H54 (cell line): ENCODE data around the gene HOATZ.

Experiments used
- DNase-seq: peaks from one replicate; pipeline ENCODE4 v3.0.0; 2011; ENCODE audit warnings: low spot score, mixed read lengths; ENCODE audit not compliant: insufficient read length
- FAIRE-seq: peaks from 3 replicates; lab custom pipeline; 2011; peaks lifted over from hg19 to GRCh38; lab: Jason Lieb, UNC
- POLR2A ChIP-seq: IDR thresholded peaks from 2 replicates; pipeline ENCODE4 v1.6.1; 2011; ENCODE audit warnings: low read depth, mild to moderate bottlenecking, low read length

The HOATZ gene

DNA sequence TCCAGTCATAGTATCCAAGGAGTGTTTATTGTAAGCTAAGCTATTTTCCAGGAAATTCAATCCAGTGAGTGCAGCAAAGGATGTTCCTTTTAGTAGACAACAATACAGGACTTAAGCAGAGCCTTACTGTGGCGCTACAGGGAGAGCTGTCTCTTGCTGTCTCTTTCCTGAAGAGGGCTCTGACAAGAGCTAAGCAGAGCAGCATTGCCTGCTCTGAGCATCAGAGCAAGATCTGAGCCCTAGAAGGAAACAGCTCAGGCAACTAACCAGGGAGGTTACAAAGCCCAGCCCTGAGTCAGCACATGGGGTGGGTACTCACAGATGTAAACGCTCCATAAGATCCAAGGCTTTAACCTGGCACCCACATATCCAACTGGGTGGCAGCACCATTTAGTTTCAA, 33.9 kb downstream of the HOATZ start:
- TF ChIP-seq POLR2A, result no peak
- no peak for DNase-seq
- no peak for FAIRE-seq

DNA sequence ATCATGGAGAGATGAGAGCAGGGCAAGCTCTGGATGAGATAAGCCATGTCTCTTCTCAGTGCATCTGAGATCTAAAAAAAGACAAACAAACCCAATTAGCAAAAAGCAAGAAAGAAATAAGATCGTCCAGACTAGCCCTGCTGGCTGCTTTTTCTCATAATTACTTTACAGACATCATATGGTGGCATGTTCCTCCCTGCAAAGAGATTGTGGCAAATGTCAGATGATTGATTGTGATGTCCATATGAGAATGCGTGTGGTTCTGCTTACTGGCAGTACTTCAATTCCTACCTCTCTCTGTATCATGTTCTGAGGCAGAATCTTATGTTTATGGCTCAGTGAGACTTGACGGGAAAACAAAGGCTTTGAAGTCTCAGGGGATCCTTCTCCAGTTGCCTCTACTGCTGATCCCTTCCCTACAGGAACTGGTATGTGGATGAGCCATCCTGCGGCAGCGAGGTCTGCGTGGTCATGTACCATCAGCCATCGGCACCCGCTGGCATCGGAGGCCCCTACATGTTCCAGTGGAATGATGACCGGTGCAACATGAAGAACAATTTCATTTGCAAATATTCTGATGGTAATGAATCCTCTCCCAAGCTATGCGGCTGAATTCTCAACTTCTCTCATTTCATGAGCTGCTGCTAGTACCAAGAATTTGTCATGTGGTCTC, 34.8 kb downstream of the HOATZ start:
- DNase-seq (no peak), FAIRE-seq (no peak)
- TF ChIP-seq POLR2A, result no peak

DNA sequence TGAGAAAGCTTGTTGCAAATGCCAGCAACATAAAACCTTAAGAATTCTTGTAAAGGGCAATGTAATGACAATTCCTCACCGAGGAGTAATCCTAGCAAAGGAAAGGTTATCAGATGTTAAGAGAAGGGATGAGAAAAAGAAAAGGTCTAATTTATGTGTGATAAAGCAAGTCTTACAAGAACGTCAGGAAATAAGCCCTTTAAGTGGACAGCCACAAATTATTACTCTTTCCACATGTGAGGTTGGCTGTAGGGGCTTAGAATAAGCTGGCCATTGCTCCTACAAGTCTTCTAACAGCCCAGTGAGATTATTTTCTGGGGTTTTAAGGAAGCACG, 35.3 kb downstream of the HOATZ start:
- FAIRE-seq, result no peak
- TF ChIP-seq POLR2A, result no peak
- DNase-seq, result no peak

DNA sequence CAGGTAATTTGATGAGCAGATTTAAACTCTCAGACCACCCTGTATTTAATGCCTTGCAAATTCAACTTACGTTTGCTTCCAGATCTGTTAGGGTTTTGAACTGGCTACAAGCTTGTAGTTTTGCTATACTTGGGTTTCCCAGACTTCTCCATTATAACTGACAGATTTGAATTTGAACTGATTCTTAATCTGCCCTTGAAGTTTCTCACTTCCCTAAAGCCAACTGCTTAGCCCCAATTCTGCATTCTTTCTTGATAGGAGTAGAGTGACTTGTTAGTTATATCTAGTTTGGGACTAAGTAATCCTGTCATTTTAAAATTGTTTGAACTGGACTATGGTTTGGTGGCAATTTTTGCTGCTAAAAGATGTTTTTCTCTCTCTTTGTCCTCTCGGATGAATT, 35.7 kb downstream of the HOATZ start:
- DNase-seq (no peak), FAIRE-seq (no peak)
- TF ChIP-seq POLR2A, result no peak

DNA sequence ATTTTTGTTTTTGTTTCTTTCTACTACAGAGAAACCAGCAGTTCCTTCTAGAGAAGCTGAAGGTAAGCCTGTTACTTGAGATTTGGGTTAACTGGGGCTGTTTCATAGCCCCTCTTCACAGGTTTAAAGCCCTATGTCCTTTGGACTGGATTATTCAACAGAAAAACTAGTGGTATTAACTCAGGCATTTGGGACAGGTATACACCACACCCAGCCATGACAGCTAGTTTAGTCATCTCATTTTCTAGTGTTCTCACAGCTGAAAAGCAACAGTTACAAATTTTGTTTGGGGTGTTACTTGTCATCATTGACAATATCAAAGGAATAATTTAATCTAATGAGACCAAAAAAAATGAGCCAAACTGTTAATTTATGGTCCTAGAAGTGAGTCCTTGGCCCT, 40.0 kb downstream of the HOATZ start:
- DNase-seq, result no peak
- peak; percentile 41 for FAIRE-seq
- TF ChIP-seq POLR2A, result no peak

DNA sequence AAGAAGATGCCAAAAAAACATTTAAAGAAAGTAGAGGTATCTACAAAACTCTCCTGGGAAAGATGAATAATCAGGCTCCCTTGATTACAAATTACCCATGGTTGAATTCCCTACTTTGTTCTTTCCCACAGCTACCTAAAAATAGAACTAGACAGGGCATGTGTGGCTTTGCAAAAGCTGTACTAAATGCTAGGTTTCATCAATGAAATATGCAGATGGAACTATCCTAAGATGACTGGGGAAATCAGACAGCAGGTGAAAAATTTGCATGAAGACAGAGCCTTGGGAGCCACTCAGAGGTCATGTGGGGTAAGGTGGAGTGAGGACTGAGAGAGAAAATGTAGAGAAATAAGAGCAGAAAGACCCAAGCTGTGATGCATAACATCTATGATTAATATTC, 40.7 kb downstream of the HOATZ start:
- no peak for FAIRE-seq
- TF ChIP-seq POLR2A, result no peak
- DNase-seq, result no peak

DNA sequence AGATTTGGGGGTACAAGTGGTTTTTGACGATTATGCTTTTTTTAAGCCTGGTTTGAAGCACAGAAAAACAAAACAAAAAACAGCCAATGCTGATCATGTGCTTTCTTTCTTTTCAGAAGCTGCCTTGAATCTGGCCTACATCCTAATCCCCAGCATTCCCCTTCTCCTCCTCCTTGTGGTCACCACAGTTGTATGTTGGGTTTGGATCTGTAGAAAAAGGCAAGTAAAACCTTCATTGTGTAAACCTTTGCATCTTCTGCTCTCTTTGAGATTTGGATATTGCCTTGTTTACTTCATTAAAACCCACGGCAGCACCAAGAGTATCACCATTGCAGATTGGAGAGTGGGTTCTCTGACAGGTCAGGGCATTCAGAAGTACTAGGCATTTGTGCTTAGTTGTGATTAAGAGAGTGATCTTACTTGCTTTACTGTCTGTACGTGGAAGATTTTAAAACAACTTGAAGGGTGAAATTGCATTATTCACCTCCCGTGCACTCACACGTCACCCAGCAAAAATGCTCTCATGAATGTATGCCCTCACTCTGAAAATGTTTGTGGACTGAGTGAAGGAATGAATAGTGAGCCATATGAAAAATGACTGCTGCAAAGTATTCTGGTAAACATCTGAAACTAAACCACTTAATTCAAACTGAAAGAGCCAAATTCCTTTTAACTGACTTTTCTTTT, 43.0 kb downstream of the HOATZ start:
- peak; percentile 89 for FAIRE-seq
- peak; percentile 23 for DNase-seq
- TF ChIP-seq POLR2A, result no peak

DNA sequence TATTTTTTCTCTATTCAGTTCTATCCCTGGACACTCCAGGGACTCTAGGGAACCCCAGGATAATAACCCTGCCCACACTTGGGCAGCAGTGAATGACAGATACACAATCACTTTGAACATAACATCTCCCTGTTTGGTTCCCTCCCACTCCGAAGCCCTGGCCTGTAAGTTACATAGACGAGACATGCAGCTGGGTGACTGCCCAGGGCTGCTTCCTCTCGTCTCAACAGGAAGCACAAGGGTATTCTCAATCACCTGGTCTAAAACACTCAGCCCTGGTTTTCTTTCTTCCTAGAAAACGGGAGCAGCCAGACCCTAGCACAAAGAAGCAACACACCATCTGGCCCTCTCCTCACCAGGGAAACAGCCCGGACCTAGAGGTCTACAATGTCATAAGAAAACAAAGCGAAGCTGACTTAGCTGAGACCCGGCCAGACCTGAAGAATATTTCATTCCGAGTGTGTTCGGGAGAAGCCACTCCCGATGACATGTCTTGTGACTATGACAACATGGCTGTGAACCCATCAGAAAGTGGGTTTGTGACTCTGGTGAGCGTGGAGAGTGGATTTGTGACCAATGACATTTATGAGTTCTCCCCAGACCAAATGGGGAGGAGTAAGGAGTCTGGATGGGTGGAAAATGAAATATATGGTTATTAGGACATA, 45.4 kb downstream of the HOATZ start:
- TF ChIP-seq POLR2A, result no peak
- DNase-seq (no peak), FAIRE-seq (no peak)

DNA sequence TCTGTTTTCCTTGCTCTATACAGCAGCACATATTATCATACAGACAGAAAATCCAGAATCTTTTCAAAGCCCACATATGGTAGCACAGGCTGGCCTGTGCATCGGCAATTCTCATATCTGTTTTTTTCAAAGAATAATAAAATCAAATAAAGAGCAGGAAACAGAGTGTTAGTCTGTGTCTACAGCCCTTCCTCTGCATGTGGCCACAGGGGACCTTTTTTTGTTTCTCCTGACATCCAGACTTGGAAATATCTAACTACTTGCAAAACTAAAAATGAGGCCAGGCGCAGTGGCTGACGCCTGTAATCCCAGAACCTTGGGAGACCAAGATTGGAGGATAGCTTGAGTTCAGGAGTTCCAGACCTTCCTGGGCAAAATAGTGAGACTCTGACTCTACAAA, 46.2 kb downstream of the HOATZ start:
- FAIRE-seq (no peak), DNase-seq (no peak)
- no peak for TF ChIP-seq POLR2A

DNA sequence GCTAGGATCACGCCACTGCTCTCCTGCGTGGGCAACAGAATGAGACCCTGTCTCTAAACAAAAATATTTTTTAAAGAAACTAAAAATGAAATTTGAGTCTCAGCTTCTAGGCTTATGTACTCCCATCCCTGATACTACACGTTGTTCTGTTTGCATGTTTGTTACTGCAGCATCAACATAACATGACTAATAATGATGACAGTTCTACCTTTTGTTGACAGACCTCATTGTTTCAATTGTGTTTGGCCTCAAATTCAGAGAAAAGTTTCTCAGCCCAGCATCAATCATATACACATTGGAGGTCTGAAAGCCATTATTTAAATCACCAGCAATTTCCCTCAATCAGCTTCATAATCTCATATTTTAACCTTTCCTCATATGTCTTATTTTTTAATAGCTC, 46.7 kb downstream of the HOATZ start:
- FAIRE-seq (no peak), DNase-seq (no peak)
- TF ChIP-seq POLR2A, result no peak

DNA sequence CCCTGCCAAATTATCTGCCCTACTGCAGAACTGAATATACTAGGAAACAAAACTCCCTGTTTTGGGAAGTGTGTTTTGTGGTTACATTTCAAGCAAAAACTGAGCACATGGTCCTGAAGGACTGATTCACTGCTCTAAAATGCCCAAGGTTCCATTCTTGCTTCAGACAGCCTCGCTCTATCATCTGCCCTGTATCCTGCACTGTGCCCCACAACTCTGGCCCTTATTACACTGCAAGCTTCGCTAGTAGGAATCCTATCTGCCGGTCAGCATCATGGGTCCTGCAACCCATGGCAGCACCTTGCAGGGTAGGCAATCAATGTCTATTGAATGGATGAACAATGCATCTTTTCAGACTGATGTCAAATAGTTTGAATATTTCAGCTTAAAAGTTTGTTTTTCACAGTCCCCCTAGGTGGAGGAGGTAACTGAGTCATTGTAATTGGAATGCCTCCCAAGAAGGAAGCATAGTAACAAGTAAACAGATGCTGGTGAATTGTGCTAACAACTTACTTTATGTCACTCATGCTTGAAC, 47.3 kb downstream of the HOATZ start:
- no peak for TF ChIP-seq POLR2A
- FAIRE-seq (peak; percentile 93), DNase-seq (peak; percentile 25)

DNA sequence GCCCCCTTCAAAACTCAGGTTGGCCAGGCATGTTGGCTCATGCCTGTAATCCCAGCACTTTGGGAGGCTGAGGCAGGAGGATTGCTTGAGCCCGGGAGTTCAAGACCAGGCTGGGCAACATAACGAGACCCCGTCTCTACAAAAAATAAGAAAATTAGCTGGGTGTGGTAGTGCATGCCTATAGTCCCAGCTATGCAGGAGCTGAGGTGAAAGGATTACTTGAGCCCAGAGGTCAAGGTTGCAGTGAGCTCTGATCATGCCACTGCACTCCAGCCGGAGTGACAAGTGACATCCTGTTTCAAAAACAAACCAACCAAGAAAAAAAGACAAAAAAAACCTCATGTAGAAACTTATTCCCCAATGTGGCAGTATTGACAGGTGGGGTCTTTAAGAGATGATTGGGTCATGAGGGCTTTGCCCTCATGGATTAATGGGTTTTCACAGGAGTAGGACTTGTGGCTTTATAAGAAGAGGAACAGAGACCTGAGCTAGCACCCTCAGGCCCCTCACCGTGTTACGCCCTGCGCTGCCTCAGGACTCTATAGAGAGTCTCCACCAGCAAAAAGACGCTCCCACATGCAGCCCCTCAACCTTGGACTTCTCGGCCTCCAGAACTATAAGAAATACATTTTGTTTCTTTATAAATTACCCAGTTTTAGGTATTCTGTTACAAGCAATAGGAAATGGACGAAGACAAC, 48.3 kb downstream of the HOATZ start:
- FAIRE-seq, result no peak
- no peak for DNase-seq
- TF ChIP-seq POLR2A, result no peak

DNA sequence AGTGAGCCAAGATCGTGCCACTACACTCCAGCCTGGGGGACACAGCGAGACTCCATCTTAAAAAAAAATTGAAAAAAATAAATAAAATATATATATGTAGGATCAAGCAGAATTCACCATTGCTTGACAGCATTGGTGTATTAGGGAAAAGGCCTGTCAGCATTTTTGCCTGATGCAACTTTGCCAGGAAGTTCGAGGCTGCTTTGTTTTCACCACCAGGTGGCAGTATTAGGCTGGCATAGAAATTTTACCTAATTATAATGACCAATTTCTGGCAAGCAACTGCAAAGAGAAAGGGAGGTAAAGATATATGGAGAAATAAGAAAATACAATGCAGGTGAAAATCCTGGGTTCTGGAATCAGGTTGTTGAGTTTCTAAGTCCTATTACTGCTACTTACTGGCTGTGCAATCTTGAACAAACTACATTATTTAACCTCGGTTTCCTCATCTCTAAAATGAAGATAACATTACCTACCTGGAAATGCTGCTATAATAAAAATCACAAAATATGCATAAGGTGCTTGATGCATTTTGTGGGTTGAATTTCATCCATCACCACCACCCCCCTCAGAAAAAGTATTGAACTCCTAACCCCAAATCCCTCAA, 50.6 kb downstream of the HOATZ start:
- TF ChIP-seq POLR2A, result no peak
- DNase-seq (no peak), FAIRE-seq (peak; percentile 41)

DNA sequence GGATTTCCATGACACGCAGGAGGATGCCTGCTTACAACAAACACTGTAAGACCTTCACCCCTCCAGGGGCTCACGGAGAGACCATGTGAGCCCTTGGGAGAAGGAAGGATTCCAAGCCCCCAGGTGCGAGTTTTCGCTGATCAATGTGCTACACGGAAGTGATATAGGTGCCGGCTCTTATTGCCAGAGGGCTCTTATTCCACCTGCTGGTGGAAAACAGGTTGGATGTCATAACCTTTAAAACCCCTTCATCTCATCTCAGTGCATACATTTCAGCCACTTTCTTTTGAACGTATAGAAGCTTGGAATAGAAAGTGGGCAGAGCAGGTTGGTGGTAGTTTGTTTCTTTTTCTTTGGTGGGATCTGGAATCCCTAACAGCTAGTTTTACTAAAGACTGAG, 51.7 kb downstream of the HOATZ start:
- no peak for FAIRE-seq
- TF ChIP-seq POLR2A, result no peak
- no peak for DNase-seq

DNA sequence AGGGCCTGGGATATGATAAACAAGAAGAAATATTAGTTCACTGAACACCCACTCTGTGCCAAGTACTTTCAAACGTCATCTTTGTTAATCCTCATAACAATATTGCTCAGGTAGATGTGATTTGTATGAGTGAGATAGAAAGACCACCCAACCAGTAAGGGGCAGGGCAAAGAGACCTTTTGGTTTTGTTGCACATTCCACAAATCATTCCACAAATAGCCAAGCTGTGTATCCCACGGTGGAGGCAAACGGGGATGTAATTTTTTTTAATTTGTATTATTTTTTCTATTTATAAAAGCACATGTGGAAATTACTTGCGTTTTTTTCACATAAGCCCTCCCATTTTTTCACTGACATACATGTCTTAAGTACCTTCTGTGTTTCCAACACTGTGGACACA, 54.9 kb downstream of the HOATZ start:
- DNase-seq (no peak), FAIRE-seq (no peak)
- TF ChIP-seq POLR2A, result no peak
